Osteocyte (in vitro differentiated cells): ENCODE measurements around the gene HEBP2. TPM values are rescaled to one million over a fixed set of nuclear protein-coding genes. Genes with fewer than 3 reads are reported as not detected.

Source experiments
- DNase-seq: peaks from one replicate; pipeline ENCODE4 v3.0.0; 2021; ENCODE audit warnings: mixed read lengths; ENCODE audit not compliant: unreplicated experiment; ENCODE audit errors: extremely low spot score
- H3K27ac Mint-ChIP-seq: one replicate; pipeline ENCODE4 v1.8.0; 2021; ENCODE audit warnings: mild to moderate bottlenecking, mixed read lengths; ENCODE audit not compliant: unreplicated experiment
- H3K27me3 Mint-ChIP-seq: one replicate; pipeline ENCODE4 v1.8.0; 2021; ENCODE audit warnings: mixed read lengths; ENCODE audit not compliant: unreplicated experiment
- H3K36me3 Mint-ChIP-seq: one replicate; pipeline ENCODE4 v1.8.0; 2021; ENCODE audit warnings: mixed read lengths; ENCODE audit not compliant: unreplicated experiment
- H3K4me1 Mint-ChIP-seq: one replicate; pipeline ENCODE4 v1.8.0; 2021; ENCODE audit warnings: mixed read lengths; ENCODE audit not compliant: unreplicated experiment
- H3K4me3 Mint-ChIP-seq: one replicate; pipeline ENCODE4 v1.8.0; 2021; ENCODE audit warnings: mild to moderate bottlenecking, moderate library complexity, mixed read lengths; ENCODE audit not compliant: unreplicated experiment
- H3K9me3 Mint-ChIP-seq: one replicate; pipeline ENCODE4 v1.8.0; 2021; ENCODE audit warnings: mixed read lengths; ENCODE audit not compliant: unreplicated experiment
- total RNA-seq: library from RNA; stranded (reverse); gene quantifications from 2 replicates; pipeline ENCODE4 v1.2.1, GENCODE V29; 2021
- TF ChIP-seq, protein P1 (sequence below): fragments of 200-600 bp; sonication (generic); IDR thresholded peaks from 2 replicates; pipeline ENCODE4 v1.5.0; 2021; ENCODE audit warnings: antibody characterized with exemption, mild to moderate bottlenecking, moderate library complexity

HEBP2 gene
- total RNA-seq, 1 donor from 2014 or later = 36.8 TPM

DNA sequence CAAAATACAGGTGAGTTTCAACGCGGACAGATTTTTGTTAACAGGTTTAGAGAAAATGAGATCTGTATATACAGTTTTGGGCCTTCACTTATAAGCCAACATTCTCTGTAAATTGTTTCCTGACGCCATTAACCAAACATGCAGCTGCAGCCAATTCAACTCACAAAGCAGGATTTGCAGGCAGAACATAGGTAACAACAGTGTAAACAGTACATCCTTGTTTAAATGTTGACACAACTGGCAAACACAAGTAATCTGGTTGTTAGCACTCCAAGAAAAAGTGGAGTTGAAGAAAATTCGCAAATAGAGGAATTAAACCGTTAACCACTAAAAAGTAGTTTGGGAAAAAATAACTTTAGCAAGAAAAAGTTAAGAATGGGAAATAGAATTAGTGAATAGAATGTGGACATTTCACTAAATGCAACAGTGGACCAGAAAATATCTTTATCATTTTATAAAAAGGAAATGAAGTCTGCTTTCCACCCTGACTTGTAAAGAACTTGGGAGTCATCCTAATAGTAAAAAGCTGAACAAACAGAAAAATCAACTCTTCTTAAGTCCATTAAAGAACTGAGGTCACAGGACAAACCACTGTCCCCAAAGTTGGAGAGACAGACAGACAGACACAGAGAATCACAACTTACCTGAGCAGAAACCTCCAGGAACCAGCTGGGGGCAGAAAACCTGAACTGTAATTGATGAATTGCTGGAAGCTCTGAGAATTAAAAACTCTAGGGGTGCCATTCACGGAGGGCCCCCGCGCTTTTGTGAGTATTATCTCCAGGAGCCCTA lies 16.2 kb upstream of the HEBP2 start:
- no peaks in the 10 kb centered on the region for H3K4me1 Mint-ChIP-seq
- H3K27ac Mint-ChIP-seq = no peak overlapping the region
- H3K4me3 Mint-ChIP-seq = no peak overlapping the region
- peaks cover 26% of the 10 kb centered on the region for H3K27me3 Mint-ChIP-seq
- TF ChIP-seq, protein P1, sequence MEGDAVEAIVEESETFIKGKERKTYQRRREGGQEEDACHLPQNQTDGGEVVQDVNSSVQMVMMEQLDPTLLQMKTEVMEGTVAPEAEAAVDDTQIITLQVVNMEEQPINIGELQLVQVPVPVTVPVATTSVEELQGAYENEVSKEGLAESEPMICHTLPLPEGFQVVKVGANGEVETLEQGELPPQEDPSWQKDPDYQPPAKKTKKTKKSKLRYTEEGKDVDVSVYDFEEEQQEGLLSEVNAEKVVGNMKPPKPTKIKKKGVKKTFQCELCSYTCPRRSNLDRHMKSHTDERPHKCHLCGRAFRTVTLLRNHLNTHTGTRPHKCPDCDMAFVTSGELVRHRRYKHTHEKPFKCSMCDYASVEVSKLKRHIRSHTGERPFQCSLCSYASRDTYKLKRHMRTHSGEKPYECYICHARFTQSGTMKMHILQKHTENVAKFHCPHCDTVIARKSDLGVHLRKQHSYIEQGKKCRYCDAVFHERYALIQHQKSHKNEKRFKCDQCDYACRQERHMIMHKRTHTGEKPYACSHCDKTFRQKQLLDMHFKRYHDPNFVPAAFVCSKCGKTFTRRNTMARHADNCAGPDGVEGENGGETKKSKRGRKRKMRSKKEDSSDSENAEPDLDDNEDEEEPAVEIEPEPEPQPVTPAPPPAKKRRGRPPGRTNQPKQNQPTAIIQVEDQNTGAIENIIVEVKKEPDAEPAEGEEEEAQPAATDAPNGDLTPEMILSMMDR = no peak
- H3K36me3 Mint-ChIP-seq = no peaks in the 10 kb centered on the region
- H3K9me3 Mint-ChIP-seq = no peaks in the 10 kb centered on the region
- no peak for DNase-seq

DNA sequence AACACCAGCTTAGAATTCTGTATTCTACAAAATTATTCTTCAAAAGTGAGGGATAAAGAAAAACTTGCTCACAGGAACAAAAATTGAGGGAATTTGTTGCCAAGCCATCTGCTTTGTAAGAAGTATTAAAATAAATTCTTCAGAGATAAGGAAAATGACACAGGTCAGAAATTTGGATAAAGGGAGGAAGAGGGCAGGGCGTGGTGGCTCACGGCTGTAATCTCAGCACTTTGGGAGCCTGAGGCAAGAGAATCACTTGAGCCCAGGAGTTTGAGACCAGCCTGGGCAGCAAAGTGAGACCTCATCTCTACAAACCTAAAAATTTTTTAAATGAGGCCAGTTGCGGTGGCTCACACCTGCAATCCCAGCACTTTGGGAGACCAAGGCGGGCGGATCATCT lies 14.5 kb upstream of the HEBP2 start:
- no peaks in the 10 kb centered on the region for H3K36me3 Mint-ChIP-seq
- no peak overlapping the region for H3K27ac Mint-ChIP-seq
- H3K27me3 Mint-ChIP-seq = peaks cover 26% of the 10 kb centered on the region
- no peak overlapping the region for H3K4me3 Mint-ChIP-seq
- TF ChIP-seq, protein P1 = no peak
- DNase-seq = no peak
- no peaks in the 10 kb centered on the region for H3K9me3 Mint-ChIP-seq
- H3K4me1 Mint-ChIP-seq = no peaks in the 10 kb centered on the region

DNA sequence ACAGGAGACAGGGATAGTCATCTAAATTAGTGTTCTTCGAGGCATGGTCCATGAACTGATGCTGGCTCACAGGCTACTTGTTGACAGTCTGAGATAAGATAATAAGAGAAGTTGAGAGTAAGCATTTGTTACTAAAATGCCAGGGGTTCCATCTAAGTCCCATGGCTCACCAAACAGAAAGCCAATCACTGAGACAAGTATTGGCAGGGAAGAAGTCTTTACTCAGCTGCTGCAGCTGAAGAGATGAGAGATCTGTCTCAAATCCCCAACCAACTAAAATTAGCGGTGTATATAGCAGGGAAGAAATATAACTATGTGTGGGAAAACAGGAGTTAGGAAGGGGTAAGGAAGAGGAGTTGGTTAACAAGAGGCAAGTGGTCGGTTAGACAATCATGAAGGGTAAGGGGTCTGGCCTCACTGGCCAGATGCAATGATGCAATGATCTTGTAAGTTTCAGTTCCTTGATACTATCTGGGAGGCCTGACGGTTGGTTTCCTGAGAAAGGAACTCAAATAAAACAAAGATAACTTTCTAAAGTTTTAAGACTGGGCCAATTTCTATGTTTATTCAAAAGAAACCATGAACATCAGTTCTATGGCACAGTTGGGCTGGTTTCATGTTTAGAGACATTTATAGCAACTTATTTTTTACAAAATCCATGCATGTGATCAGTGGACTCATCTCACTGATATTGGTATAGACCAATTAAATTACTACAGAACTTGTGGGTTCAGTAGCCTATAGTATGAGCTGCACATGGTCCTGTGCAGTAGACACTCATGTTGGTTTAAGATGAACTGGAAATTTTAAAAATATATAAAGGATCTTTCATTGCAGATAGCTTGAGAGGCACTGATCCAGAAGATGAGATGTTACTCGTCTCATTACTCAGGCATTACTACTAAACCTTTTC lies 9.9 kb upstream of the HEBP2 start:
- H3K4me3 Mint-ChIP-seq = no peak overlapping the region
- H3K27ac Mint-ChIP-seq = no peak overlapping the region
- H3K9me3 Mint-ChIP-seq = no peaks in the 10 kb centered on the region
- peaks cover 14% of the 10 kb centered on the region for H3K27me3 Mint-ChIP-seq
- H3K4me1 Mint-ChIP-seq = no peaks in the 10 kb centered on the region
- no peaks in the 10 kb centered on the region for H3K36me3 Mint-ChIP-seq
- no peak for DNase-seq
- TF ChIP-seq, protein P1 = no peak

DNA sequence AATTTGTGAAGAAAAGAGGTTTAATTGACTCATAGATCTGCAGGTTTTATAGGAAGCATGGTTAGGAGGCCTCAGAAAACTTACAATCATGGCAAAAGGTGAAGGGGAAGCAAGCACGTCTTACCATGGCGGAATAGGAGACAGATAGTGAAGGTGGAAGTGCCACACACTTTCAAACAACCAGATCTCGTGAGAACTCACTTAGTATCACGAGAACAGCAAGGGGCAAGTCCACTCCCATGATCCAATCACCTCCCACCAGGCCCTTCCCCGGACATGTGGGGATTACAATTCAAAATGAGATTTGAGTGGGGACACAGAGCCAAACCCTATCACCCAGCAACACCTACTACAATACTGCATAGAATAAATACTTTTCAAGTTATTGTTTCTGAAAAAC lies 7.3 kb upstream of the HEBP2 start:
- H3K36me3 Mint-ChIP-seq = no peaks in the 10 kb centered on the region
- H3K4me1 Mint-ChIP-seq = no peaks in the 10 kb centered on the region
- H3K27me3 Mint-ChIP-seq = peaks cover 2% of the 10 kb centered on the region
- no peak overlapping the region for H3K4me3 Mint-ChIP-seq
- DNase-seq = no peak
- H3K9me3 Mint-ChIP-seq = no peaks in the 10 kb centered on the region
- TF ChIP-seq, protein P1 = no peak
- no peak overlapping the region for H3K27ac Mint-ChIP-seq
